Measurements from ENCODE around the gene SLC9A9. TPM values are rescaled to one million over a fixed set of nuclear protein-coding genes. Genes with fewer than 3 reads are reported as not detected.

Gene SLC9A9
- total and polyA plus RNA-seq, 9 of the 15 experiments (the other 6 are each of a cell fraction or from before 2014, with no cell fraction given) = 0.03 to 0.13 TPM; not detected in 7

GRCh38 chr3:143601723-143602484, 246.4 kb downstream of the SLC9A9 start:
- Histone ChIP-seq H4K20me1 (replicated peaks; ENCODE audit: control insufficient read depth, insufficient read depth, low read length) (no peaks in the 10 kb centered on the region), H3K4me3 (no peak overlapping the region), H3K27me3 (ENCODE audit: control insufficient read depth in 2 of 2, insufficient read depth in 2 of 2, low read length in 2 of 2) (no peaks in the 10 kb centered on the region; a peak in 1 of 5 replicates), H3K36me3 (ENCODE audit: control insufficient read depth, insufficient read depth, low read length) (no peaks in the 10 kb centered on the region), H3K4me2 (ENCODE audit: insufficient read depth, low read length) (no peak overlapping the region), H3K9me1 (ENCODE audit: control insufficient read depth, insufficient read depth, low read length) (no peaks in the 10 kb centered on the region), H3K4me1 (replicated peaks in 1 of 2; ENCODE audit: control insufficient read depth in 2 of 2, insufficient read depth in 2 of 2, low read length in 2 of 2) (peaks cover 6% of the 10 kb centered on the region in 2 experiments; a peak in 4 of 5 replicates), H3K9me3 (replicated peaks; ENCODE audit: control insufficient read depth, insufficient read depth, low read depth, low read length) (no peaks in the 10 kb centered on the region), H3K79me2 (ENCODE audit: control insufficient read depth, insufficient read depth, low read length) (no peaks in the 10 kb centered on the region), H2AFZ (ENCODE audit: low read depth, low read length) (peak overlapping the region; percentile 53), H3K27ac (ENCODE audit: extremely low read depth, low read depth, low read length) (no peak overlapping the region), H3K9ac (ENCODE audit: insufficient read depth in 1 of 2, low read depth in 2 of 2, low read length in 2 of 2) (no peak overlapping the region)
- FAIRE-seq (peak; percentile 32), DNase-seq (ENCODE audit: extremely low read depth in 1 of 4, low spot score in 3 of 4) (peak in 1 of 4 experiments; percentile 19), ATAC-seq (peak; percentile 22; the same call in 1 of the 3 replicates)
- in situ Hi-C loops (cut with MboI) = no loop called here
- ChIA-PET CTCF (ENCODE audit: low intra/inter-chr PET ratio) (no interaction called here), POLR2A (no interaction called here)
- 6% methylated on average over 6 of the region's 6 CpGs for WGBS (ENCODE audit: insufficient coverage, low coverage, missing lambda C conversion rate)
- intact Hi-C loops (cut with micrococcal nuclease) = no loop called here
- TF ChIP-seq NRF1 (conservative IDR thresholded peaks at IDR 0.05 in 1 of 2, IDR thresholded peaks at IDR 0.05 in 1 of 2) (peak in 1 of 2 experiments; percentile 39; a peak in 2 of 4 replicates), ZNF766 (CRISPR knock-in tag; conservative IDR thresholded peaks at IDR 0.05) (no peak), NFIC (IDR thresholded peaks at IDR 0.05) (peak; percentile 64)
- no TSS peak for BruUV-seq (replicated peaks)
